WTC11 (cell line): Measurements from ENCODE around the gene PLPP1.

Experiments used
- ELF4 ChIP-seq: sonication (generic); formaldehyde crosslinking; IDR thresholded peaks from 2 replicates; pipeline ENCODE4 v1.8.1; 2022; ENCODE audit warnings: low read depth, mild to moderate bottlenecking, moderate library complexity, missing genetic modification reagents
- FOXK1 ChIP-seq: sonication (generic); formaldehyde crosslinking; IDR thresholded peaks from 2 replicates; pipeline ENCODE4 v1.8.0; 2022; ENCODE audit warnings: mild to moderate bottlenecking, moderate library complexity, missing genetic modification reagents
- KAT7 ChIP-seq: sonication (generic); formaldehyde crosslinking; IDR thresholded peaks from 2 replicates; pipeline ENCODE4 v1.8.1; 2023; ENCODE audit warnings: missing genetic modification reagents, mild to moderate bottlenecking, borderline replicate concordance
- MYBL2 ChIP-seq: sonication (generic); formaldehyde crosslinking; IDR thresholded peaks from 2 replicates; pipeline ENCODE4 v1.8.1; 2023; ENCODE audit warnings: mild to moderate bottlenecking, moderate library complexity, missing genetic modification reagents
- NR1H2 ChIP-seq: sonication (generic); formaldehyde crosslinking; IDR thresholded peaks from 2 replicates; pipeline ENCODE4 v1.9.0; 2021; ENCODE audit warnings: mild to moderate bottlenecking, moderate library complexity, missing genetic modification reagents
- NR2C2 ChIP-seq: sonication (generic); formaldehyde crosslinking; IDR thresholded peaks from 2 replicates; pipeline ENCODE4 v1.8.0; 2022; ENCODE audit warnings: mild to moderate bottlenecking, missing genetic modification reagents
- NR3C1 ChIP-seq: sonication (generic); formaldehyde crosslinking; conservative IDR thresholded peaks from 2 replicates; pipeline ENCODE4 v1.8.1; 2023; ENCODE audit warnings: low read depth, mild to moderate bottlenecking, missing genetic modification reagents
- SP1 ChIP-seq: sonication (generic); formaldehyde crosslinking; conservative IDR thresholded peaks from 2 replicates; pipeline ENCODE4 v1.8.1; 2022; ENCODE audit warnings: missing genetic modification reagents
- ZNF121 ChIP-seq: sonication (generic); formaldehyde crosslinking; IDR thresholded peaks from 2 replicates; pipeline ENCODE4 v1.8.0; 2023; ENCODE audit warnings: missing genetic modification reagents
- ZNF423 ChIP-seq: fragments of 250-450 bp; sonication (Bioruptor Pico); IDR thresholded peaks from 2 replicates; pipeline ENCODE4 v2.1.2; 2022; ENCODE audit warnings: mild to moderate bottlenecking, moderate library complexity
- TF ChIP-seq, protein P1 (sequence below): fragments of 200-600 bp; IDR thresholded peaks from 2 replicates; pipeline ENCODE4 v1.8.0; 2022; ENCODE audit warnings: antibody characterized with exemption
- TF ChIP-seq, protein P2 (sequence below): sonication (generic); formaldehyde crosslinking; IDR thresholded peaks from 2 replicates; pipeline ENCODE4 v1.8.0; 2022; ENCODE audit warnings: mild to moderate bottlenecking, missing genetic modification reagents
- TF ChIP-seq, protein P3 (sequence below): sonication (generic); formaldehyde crosslinking; IDR thresholded peaks from 2 replicates; pipeline ENCODE4 v1.8.1; 2022; ENCODE audit warnings: mild to moderate bottlenecking, missing genetic modification reagents, moderate library complexity, borderline replicate concordance
- TF ChIP-seq, protein P4 (sequence below): sonication (generic); formaldehyde crosslinking; IDR thresholded peaks from 2 replicates; pipeline ENCODE4 v1.8.1; 2022; ENCODE audit warnings: low read depth, mild to moderate bottlenecking, moderate library complexity, missing genetic modification reagents, borderline replicate concordance

DNA sequence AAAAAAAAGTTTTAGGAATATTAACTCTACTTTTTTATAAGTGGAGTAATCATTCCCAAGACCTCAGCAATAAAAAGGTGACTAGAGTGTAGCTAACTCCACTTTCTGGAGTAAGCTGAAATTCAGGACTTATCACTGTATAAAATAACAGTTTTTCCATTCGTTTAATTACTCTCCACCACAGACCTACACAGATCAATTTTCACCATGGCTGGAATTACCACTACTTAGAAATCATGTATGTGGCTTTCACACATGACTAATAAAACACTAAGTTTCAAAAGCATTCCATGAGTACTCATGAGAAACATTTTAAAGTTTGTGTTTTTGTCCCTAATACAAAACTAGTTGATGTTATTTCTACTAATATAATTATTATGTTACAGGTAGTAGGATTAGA lies 9.9 kb downstream of the PLPP1 start:
- TF ChIP-seq, protein P1, sequence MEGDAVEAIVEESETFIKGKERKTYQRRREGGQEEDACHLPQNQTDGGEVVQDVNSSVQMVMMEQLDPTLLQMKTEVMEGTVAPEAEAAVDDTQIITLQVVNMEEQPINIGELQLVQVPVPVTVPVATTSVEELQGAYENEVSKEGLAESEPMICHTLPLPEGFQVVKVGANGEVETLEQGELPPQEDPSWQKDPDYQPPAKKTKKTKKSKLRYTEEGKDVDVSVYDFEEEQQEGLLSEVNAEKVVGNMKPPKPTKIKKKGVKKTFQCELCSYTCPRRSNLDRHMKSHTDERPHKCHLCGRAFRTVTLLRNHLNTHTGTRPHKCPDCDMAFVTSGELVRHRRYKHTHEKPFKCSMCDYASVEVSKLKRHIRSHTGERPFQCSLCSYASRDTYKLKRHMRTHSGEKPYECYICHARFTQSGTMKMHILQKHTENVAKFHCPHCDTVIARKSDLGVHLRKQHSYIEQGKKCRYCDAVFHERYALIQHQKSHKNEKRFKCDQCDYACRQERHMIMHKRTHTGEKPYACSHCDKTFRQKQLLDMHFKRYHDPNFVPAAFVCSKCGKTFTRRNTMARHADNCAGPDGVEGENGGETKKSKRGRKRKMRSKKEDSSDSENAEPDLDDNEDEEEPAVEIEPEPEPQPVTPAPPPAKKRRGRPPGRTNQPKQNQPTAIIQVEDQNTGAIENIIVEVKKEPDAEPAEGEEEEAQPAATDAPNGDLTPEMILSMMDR = no peak
- no peak for TF ChIP-seq ZNF121 (CRISPR knock-in tag)
- no peak for TF ChIP-seq NR3C1
- TF ChIP-seq, protein P2, sequence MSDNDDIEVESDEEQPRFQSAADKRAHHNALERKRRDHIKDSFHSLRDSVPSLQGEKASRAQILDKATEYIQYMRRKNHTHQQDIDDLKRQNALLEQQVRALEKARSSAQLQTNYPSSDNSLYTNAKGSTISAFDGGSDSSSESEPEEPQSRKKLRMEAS = no peak
- TF ChIP-seq, protein P3, sequence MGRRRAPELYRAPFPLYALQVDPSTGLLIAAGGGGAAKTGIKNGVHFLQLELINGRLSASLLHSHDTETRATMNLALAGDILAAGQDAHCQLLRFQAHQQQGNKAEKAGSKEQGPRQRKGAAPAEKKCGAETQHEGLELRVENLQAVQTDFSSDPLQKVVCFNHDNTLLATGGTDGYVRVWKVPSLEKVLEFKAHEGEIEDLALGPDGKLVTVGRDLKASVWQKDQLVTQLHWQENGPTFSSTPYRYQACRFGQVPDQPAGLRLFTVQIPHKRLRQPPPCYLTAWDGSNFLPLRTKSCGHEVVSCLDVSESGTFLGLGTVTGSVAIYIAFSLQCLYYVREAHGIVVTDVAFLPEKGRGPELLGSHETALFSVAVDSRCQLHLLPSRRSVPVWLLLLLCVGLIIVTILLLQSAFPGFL = no peak
- TF ChIP-seq, protein P4, sequence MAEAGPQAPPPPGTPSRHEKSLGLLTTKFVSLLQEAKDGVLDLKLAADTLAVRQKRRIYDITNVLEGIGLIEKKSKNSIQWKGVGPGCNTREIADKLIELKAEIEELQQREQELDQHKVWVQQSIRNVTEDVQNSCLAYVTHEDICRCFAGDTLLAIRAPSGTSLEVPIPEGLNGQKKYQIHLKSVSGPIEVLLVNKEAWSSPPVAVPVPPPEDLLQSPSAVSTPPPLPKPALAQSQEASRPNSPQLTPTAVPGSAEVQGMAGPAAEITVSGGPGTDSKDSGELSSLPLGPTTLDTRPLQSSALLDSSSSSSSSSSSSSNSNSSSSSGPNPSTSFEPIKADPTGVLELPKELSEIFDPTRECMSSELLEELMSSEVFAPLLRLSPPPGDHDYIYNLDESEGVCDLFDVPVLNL (CRISPR knock-in tag) = no peak
- TF ChIP-seq MYBL2 (CRISPR knock-in tag) = no peak
- no peak for TF ChIP-seq KAT7 (CRISPR knock-in tag)
- no peak for TF ChIP-seq NR2C2 (CRISPR knock-in tag)
- TF ChIP-seq ELF4 (CRISPR knock-in tag) = no peak
- no peak for TF ChIP-seq SP1 (CRISPR knock-in tag)
- no peak for TF ChIP-seq ZNF423 (CRISPR knock-in tag)
- no peak for TF ChIP-seq NR1H2 (CRISPR knock-in tag)
- no peak for TF ChIP-seq FOXK1 (CRISPR knock-in tag)
